Right lobe of liver (tissue), 6 donors: ENCODE measurements around the gene RASSF4. TPM values are rescaled to one million over a fixed set of nuclear protein-coding genes. Genes with fewer than 3 reads are reported as not detected.

Source experiments
- ATAC-seq, 4 donors: fragments of 200-7000 bp; cut with Tn5 transposase; one replicate each; pipeline ENCODE4 v1.9.1; 2020; ENCODE audit warnings: mild to moderate bottlenecking in 4 of 4, moderate library complexity in 4 of 4
- DNase-seq, 3 donors: peaks; one replicate each; pipeline ENCODE4 v3.0.0-alpha.2; 2020
- H3K27ac ChIP-seq, 3 donors: fragments of 200-600 bp; one replicate each; pipeline ENCODE4 v1.8.0; 2022
- H3K27me3 ChIP-seq, 2 donors: fragments of 200-600 bp; one replicate each; pipeline ENCODE4 v1.8.0; 2022
- H3K36me3 ChIP-seq, 4 donors: fragments of 200-600 bp; sonication (generic) in 1 of 4; one replicate each; pipeline versions ENCODE4 v1.5.1 to v1.8.0; 2017 to 2022; ENCODE audit warnings: control low read depth in 1 of 4
- H3K4me1 ChIP-seq, 4 donors: fragments of 200-600 bp; sonication (generic) in 1 of 4; one replicate each; pipeline versions ENCODE4 v1.5.1 to v1.8.0; 2017 to 2022; ENCODE audit warnings: control low read depth in 1 of 4
- H3K4me3 ChIP-seq, 3 donors: fragments of 200-600 bp; one replicate each; pipeline ENCODE4 v1.8.0; 2022
- H3K9me3 ChIP-seq, 4 donors: fragments of 200-600 bp; sonication (generic) in 1 of 4; one replicate each; pipeline versions ENCODE4 v1.5.1 to v1.8.0; 2017 to 2022; ENCODE audit warnings: control low read depth in 1 of 4
- POLR2A ChIP-seq: fragments of 450-650 bp; IDR thresholded peaks from one replicate; pipeline ENCODE4 v1.6.1; 2017; ENCODE audit warnings: antibody characterized with exemption, mild to moderate bottlenecking
- WGBS: methylation state at CpG from one replicate; pipeline ENCODE4 v1.1.6; 2018; ENCODE audit warnings: low coverage, low lambda C conversion rate; ENCODE audit not compliant: insufficient coverage; ENCODE audit errors: missing lambda C conversion rate; 5-methylcytosine and 5-hydroxymethylcytosine counted together
- intact Hi-C, 2 donors: fragments of 100-400 bp; cut with DNase I; formaldehyde crosslinking; loops; one replicate each; pipeline versions ENCODE4 v1.11.2 to v1.14.1; 2022
- total RNA-seq, 6 experiments: library from RNA; depleted of rRNA in 2 of 6; stranded (reverse); fragments of >200 nt in 2 of 6; fragmentation: NEBNext Ultra II Directional in 3 of 6; extraction: Animal tissue kit (Norgen Biotek cat#: 25700) in 3 of 6; gene quantifications; one replicate each; pipeline versions ENCODE4 v1.1.0 to v1.2.4, GENCODE V29; 2016 to 2023
- TF ChIP-seq, protein P1 (sequence below), 4 donors: fragments of 200-600 bp in 3 of 4; fragments of 450-650 bp in 1 of 4; IDR thresholded peaks; one replicate each; pipeline versions ENCODE4 v1.5.1 to v1.8.0; 2016 to 2022; ENCODE audit warnings: antibody characterized with exemption in 4 of 4, mild to moderate bottlenecking in 2 of 4
- donor health status: DM: no; HTN: yes; CAD: no.
- donor health status: DM: no; HTN: no; CAD: no.
- donor health status: DM: no; HTN: no; CAD: no.
- donor health status: DM: no; HTN: yes; CAD: no.
- donor health status: DM: no; HTN: yes; CAD: no.

RASSF4 gene
- total RNA-seq, 6 experiments from 2014 or later: 13.6 to 28.5 (median 19.6) TPM

DNA sequence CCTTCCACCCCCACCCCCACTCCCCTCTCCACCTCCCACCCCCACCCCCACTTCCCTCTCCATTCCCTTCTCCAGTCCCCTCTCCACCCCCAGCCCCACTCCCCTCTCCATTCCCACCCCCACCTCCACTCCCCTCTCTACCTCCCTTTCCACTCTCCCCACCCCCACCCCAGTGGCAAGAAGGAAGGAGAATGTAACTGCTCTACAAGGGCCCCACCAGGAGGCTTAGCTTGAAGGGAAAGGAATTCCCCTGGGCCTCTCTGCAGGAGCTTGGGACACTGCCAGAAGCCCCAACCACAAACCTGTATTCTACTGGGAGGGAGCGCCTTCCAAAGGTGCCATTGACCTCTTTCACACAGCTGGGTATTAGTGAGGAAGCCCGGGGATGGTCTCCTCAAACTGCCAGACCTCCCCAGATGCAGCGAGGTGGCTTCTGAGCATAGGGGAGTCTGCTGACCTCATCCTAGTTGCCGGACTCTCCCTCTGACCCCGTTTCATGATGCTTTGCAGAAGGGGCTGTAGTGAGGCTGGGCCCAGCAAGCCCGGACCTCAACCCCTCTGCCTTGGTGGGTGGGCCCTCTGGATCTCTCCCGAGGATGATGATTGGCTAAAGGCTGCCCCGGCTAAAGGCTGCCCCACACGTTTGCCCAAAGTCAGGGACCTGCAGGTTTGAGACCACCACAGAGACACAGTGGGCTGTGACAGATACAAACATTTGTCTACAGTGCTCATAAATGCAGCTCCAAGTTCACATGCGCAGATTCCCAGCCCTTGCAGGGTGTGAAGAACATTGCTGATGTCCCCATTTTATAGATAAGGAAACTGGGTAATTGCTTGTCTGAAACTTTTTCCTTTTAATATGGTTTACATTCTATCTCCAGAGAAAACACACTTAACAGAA, 16.1 kb downstream of the RASSF4 start:
- Histone ChIP-seq H3K9me3 (no peaks in the 10 kb centered on the region), H3K36me3 (peaks cover 0 to 14% (median 2%) of the 10 kb centered on the region in 4 donors), H3K27me3 (no peaks in the 10 kb centered on the region), H3K4me1 (peaks cover 0 to 47% (median 22%) of the 10 kb centered on the region in 4 donors), H3K4me3 (peak overlapping the region; percentile 68 to 83 (median 81)), H3K27ac (peak overlapping the region; percentile 90 to 96 (median 93))
- DNase-seq (peak in 1 of 3 donors; percentile 77), ATAC-seq (peak; percentile 1 to 4 (median 3))
- TF ChIP-seq POLR2A: no peak
- TF ChIP-seq, protein P1, sequence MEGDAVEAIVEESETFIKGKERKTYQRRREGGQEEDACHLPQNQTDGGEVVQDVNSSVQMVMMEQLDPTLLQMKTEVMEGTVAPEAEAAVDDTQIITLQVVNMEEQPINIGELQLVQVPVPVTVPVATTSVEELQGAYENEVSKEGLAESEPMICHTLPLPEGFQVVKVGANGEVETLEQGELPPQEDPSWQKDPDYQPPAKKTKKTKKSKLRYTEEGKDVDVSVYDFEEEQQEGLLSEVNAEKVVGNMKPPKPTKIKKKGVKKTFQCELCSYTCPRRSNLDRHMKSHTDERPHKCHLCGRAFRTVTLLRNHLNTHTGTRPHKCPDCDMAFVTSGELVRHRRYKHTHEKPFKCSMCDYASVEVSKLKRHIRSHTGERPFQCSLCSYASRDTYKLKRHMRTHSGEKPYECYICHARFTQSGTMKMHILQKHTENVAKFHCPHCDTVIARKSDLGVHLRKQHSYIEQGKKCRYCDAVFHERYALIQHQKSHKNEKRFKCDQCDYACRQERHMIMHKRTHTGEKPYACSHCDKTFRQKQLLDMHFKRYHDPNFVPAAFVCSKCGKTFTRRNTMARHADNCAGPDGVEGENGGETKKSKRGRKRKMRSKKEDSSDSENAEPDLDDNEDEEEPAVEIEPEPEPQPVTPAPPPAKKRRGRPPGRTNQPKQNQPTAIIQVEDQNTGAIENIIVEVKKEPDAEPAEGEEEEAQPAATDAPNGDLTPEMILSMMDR (IDR thresholded peaks at IDR 0.05): no peak
- intact Hi-C loops: no loop called here
- 10% methylated on average over 7 of the region's 10 CpGs for WGBS

DNA sequence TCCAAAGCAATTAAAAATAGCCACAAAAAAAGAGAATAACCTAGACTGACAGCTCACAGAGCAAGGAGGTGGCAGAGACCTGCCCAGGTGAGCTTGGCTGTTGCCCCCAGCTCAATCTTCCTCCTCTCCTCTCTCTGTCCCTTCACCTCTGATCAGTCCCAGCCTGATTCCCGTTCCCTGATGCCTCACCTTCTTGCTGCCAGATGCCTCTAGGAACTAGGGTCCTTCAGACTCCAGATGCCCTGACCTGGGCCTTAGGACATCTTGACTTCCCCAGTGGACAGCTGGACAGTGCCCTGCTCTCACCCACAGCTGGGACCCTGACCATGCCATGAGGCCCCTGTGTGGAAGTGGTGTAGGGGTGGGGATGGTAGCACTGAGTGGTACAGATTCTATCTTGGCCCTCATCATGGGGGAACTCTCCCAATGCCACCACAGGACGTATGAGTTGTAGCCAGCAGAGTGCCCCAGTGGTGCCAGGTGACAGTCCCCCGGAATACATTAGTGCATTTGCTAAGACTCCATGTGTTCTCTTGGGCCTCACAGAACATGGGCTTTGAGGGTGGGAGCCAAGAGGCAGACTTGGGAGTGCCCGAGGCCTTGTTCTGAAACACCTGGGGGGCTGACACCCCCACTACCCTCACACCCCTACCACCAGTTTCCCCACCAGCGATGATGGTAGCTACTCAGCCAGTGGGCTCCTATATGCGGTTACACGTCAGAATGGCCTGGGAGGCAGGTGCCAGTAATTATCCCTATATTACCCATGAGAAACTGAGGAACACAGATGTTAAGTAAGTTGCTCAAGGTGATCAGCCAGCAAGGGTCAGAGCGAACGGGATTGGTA, 17.0 kb downstream of the RASSF4 start:
- Histone ChIP-seq H3K36me3 (peaks cover 0 to 5% (median 2%) of the 10 kb centered on the region in 4 donors), H3K4me1 (peaks cover 0 to 56% (median 24%) of the 10 kb centered on the region in 4 donors), H3K4me3 (peak overlapping the region; percentile 68 to 83 (median 81)), H3K9me3 (no peaks in the 10 kb centered on the region), H3K27ac (peak overlapping the region; percentile 90 to 96 (median 93)), H3K27me3 (no peaks in the 10 kb centered on the region)
- intact Hi-C loops: no loop called here
- DNase-seq (peak in 1 of 3 donors; percentile 42), ATAC-seq (no peak)
- TF ChIP-seq, protein P1 (IDR thresholded peaks at IDR 0.05): no peak
- no peak for TF ChIP-seq POLR2A
- WGBS: 33% methylated on average over 3 of the region's 9 CpGs

DNA sequence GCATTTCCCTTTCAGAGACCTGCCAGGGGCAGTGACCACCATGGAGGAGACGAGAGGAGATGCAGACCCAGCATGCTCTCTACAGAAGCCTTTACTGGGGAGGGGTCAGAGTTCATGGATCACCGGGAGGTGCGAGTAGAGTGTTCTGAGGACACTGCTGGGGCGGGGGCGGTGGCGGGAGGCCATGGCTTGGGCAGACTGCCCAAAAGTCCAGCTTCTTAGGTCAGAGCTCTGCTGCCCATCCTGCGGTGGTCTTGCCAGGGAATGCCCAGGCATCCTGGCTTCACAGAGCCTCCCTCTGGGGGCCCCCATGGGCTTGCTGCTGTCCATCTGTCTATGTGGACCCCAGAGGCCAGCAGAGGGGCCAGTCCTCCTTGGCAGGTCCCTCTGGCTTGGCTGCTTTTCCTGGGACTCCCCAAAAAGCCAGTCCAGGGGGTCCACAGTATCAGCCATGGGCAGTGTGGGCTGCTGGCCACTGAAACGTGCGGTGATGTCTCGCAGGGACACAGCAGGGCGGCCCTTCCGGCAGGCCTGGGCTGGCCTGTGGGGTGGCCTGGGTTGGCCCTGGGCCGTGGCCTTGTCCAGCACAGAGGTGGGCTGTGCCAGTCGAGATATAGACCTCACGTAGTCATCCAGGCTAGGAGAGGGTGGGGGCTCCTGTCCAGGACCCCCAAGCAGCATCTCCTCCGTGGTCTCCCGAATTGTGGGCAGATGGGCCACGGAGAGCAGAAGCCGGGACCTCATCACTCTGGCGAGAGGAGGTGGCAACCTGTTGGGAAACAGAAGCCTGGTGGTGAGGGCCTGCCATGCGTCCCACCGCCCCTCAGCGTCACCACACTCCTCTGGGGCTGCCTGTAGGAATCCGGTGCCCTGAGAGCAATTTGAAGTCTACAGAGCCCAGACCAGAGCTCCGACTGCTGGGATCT, 17.9 kb downstream of the RASSF4 start:
- peak; percentile 10 for TF ChIP-seq POLR2A
- TF ChIP-seq, protein P1 (IDR thresholded peaks at IDR 0.05): peak in 1 of 4 donors; percentile 6
- H3K9me3 ChIP-seq: no peaks in the 10 kb centered on the region
- H3K27me3 ChIP-seq: no peaks in the 10 kb centered on the region
- DNase-seq: peak in 1 of 3 donors; percentile 48
- 0% methylated on average over 4 of the region's 25 CpGs for WGBS
- H3K27ac ChIP-seq: peak overlapping the region; percentile 90 to 96 (median 93)
- intact Hi-C loops: no loop called here
- peaks cover 0 to 3% (median 0%) of the 10 kb centered on the region in 4 donors for H3K36me3 ChIP-seq
- H3K4me3 ChIP-seq: peak overlapping the region; percentile 68 to 83 (median 81)
- peak in 2 of 4 donors; percentile 0 to 10 for ATAC-seq
- peaks cover 0 to 66% (median 31%) of the 10 kb centered on the region in 4 donors for H3K4me1 ChIP-seq

DNA sequence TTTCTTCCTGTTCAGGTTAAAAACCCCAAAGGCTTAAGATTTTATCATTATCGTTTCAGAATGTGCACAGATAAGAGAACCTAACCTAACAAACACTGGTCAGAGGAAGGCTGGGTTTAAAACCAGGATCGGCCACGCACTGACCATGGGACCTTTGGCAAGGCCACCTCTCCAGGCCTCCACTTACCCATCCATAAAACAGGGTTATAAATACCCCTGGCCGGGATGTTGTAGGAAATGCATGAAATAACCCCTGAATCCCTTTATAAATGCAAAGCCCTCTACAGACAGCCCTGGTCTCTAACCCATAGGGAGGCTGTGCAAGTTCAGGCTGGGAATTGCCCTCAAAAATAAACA, 18.6 kb downstream of the RASSF4 start:
- no peaks in the 10 kb centered on the region for H3K27me3 ChIP-seq
- no peak for ATAC-seq
- intact Hi-C loops: no loop called here
- H3K36me3 ChIP-seq: peaks cover 0 to 3% (median 0%) of the 10 kb centered on the region in 4 donors
- WGBS: 2% methylated on average over 4 of the region's 4 CpGs
- peak in 1 of 3 donors; percentile 42 for DNase-seq
- H3K4me1 ChIP-seq: peaks cover 0 to 71% (median 31%) of the 10 kb centered on the region in 4 donors
- peak overlapping the region; percentile 90 to 96 (median 93) for H3K27ac ChIP-seq
- TF ChIP-seq, protein P1 (IDR thresholded peaks at IDR 0.05): no peak
- no peak for TF ChIP-seq POLR2A
- no peaks in the 10 kb centered on the region for H3K9me3 ChIP-seq
- peak overlapping the region; percentile 68 to 83 (median 81) for H3K4me3 ChIP-seq
